ENCODE data around the gene PDZRN4.

PDZRN4 gene

DNA sequence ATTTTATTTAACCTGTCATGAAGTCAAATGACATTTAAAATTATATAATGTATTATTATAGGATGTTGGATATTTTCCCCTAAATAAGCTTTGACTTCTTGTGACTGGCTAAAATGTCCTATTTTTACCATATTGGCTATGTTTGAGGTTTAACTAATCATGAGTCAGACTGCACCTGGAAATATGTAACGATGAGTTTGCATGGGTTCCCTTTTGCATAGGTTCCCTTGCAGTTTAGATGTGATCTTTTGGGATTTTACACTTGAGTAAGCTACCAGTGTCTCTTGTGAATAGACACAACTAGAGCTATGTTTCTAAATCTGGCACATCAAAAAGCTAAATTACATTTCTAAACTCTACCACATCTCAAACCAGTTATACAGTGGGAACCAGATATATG, 5.2 kb downstream of the PDZRN4 start:
- no peaks in the 10 kb centered on the region for H3K9me3 Mint-ChIP-seq
- peaks cover 6% of the 10 kb centered on the region for H3K4me1 Mint-ChIP-seq (ENCODE audit: low read depth)
- H3K36me3 Mint-ChIP-seq (ENCODE audit: low read depth): no peaks in the 10 kb centered on the region
- H3K27me3 Mint-ChIP-seq: peaks cover 22% of the 10 kb centered on the region
- no peak overlapping the region for H3K27ac Mint-ChIP-seq
- H3K4me3 Mint-ChIP-seq: no peak overlapping the region

DNA sequence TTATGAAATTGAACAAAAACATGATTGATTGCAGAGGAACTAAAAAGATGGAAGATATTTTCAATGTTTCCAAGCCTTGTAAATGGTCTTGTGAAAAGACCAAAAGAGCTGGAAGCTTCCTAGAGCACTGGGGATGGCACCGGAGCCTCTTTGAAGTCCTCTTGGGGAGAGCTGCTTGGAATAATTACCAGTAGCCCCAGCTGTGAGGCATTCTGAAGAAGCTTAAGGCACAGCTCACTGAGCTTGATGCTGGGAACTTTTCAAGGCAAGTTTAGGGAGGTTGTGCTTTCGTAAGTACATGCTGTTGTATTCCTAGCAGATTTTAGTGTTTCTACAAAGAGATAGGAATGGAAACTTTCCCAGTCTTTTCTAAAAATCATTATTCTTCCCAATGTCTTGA, 13.9 kb downstream of the PDZRN4 start:
- no peaks in the 10 kb centered on the region for H3K27me3 Mint-ChIP-seq
- H3K27ac Mint-ChIP-seq: no peak overlapping the region
- H3K4me3 Mint-ChIP-seq: no peak overlapping the region
- no peaks in the 10 kb centered on the region for H3K9me3 Mint-ChIP-seq
- H3K4me1 Mint-ChIP-seq (ENCODE audit: low read depth): no peaks in the 10 kb centered on the region
- no peaks in the 10 kb centered on the region for H3K36me3 Mint-ChIP-seq (ENCODE audit: low read depth)

DNA sequence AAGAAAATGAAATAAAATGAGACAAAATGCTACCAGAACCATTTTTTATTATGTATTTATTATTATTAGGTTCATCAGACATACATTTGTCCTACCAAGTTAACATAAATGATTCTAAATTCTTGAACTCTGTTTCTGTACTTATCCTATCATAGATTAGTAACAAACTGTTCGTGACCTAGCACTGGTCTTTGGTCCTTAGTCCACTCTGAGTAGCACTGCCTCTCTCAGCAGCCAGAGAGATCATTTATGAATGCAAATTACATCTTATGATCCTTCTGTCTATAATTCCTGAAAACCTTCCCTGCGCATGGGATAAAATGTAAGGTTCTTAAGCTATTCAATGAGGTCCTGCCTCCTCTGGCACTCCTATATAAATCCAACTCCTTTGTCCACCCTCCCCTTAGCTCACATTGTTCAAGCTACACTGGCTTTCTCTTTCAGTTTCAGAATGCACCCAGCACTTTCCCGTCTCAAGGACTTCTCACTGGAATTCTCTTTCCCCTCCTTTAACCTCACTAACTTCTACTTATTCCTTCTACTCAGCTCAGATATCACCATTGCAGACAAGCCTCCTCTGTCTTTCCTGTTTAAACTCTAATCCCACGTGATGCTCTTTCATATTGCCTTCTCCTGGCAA, 17.1 kb downstream of the PDZRN4 start:
- H3K27me3 Mint-ChIP-seq: no peaks in the 10 kb centered on the region
- H3K27ac Mint-ChIP-seq: no peak overlapping the region
- no peaks in the 10 kb centered on the region for H3K36me3 Mint-ChIP-seq (ENCODE audit: low read depth)
- no peaks in the 10 kb centered on the region for H3K9me3 Mint-ChIP-seq
- no peak overlapping the region for H3K4me3 Mint-ChIP-seq
- no peaks in the 10 kb centered on the region for H3K4me1 Mint-ChIP-seq (ENCODE audit: low read depth)

DNA sequence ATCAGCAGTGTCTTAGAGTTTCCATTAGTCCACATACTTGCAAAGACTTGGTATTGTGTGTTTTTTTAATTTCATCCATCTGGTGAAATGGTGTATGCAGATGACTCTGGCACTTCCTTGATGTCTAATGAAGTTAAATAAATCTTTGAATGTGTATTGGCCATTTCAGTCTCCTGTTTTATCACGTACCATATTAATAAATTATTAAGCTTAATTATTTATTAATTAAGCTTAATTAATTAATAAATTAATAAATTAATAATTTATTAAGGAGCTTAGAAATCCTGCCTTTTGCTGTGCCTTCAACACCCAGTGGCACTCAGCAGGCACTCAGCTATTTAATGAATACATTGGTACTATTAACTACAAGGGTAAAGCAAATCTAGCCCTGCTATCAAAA, 18.2 kb downstream of the PDZRN4 start:
- Mint-ChIP-seq H3K4me3 (no peak overlapping the region), H3K27ac (no peak overlapping the region), H3K4me1 (ENCODE audit: low read depth) (no peaks in the 10 kb centered on the region), H3K27me3 (no peaks in the 10 kb centered on the region), H3K36me3 (ENCODE audit: low read depth) (no peaks in the 10 kb centered on the region), H3K9me3 (no peaks in the 10 kb centered on the region)

DNA sequence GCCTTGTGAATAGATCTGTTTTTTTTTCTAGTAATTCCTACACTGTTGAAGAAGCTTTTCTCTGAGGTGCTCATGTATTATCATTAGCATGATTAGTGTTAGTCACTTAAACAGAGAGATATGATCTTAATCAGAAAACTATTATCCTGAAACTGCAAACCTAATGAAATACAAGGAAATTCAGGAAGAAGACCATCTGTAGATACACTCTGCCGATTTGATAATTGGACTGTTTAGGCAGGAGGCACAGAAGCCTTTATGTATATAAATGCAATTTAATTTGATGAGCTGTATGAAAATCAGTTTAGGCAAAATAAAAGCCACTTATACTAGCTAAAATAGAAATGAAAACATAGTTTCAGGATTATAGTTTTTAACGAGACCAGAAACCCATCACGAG, 23.3 kb downstream of the PDZRN4 start:
- H3K4me1 Mint-ChIP-seq (ENCODE audit: low read depth): no peaks in the 10 kb centered on the region
- H3K4me3 Mint-ChIP-seq: no peak overlapping the region
- no peaks in the 10 kb centered on the region for H3K36me3 Mint-ChIP-seq (ENCODE audit: low read depth)
- H3K27ac Mint-ChIP-seq: no peak overlapping the region
- H3K9me3 Mint-ChIP-seq: no peaks in the 10 kb centered on the region
- H3K27me3 Mint-ChIP-seq: peaks cover 4% of the 10 kb centered on the region

DNA sequence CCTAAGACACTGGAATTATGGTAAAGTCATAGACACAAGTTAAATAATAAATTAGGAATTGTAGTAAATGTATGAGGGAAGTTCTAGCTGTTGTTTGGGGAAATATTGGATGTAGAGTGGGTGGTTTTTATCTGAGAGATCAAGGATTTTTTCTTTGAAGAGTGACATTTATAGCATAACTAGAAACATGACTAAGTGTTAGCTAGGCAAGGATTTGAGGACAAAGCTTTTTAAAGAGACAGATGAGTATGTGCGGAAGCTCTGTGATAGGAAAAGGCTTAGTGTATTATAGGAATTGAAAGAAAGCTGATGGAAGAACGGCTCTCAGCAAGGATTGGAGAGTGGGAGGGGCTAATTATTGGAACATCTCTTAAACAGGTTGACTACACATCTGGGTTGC, 24.5 kb downstream of the PDZRN4 start:
- no peak overlapping the region for H3K4me3 Mint-ChIP-seq
- no peaks in the 10 kb centered on the region for H3K4me1 Mint-ChIP-seq (ENCODE audit: low read depth)
- H3K27me3 Mint-ChIP-seq: peaks cover 4% of the 10 kb centered on the region
- no peaks in the 10 kb centered on the region for H3K36me3 Mint-ChIP-seq (ENCODE audit: low read depth)
- H3K9me3 Mint-ChIP-seq: no peaks in the 10 kb centered on the region
- H3K27ac Mint-ChIP-seq: no peak overlapping the region

DNA sequence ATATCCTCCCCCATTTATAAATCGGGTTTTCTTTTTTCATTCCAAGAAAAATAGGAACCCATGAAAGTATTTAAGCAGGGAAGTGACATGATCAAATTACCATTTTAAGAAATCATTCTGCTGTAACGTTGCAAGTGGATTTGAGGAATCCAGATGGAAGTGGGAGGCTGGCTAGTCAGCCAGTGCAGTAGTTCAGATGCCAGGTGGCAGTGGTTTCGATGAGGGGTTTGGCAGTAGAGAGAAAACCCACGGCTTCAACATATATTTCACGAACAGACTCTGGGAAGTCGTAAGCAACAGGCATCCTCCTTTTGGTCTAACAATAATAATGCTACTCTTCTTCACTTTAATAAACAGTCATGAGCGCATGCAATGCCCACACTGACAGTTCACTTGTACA, 25.0 kb downstream of the PDZRN4 start:
- Mint-ChIP-seq H3K27ac (no peak overlapping the region), H3K4me1 (ENCODE audit: low read depth) (no peaks in the 10 kb centered on the region), H3K36me3 (ENCODE audit: low read depth) (no peaks in the 10 kb centered on the region), H3K9me3 (no peaks in the 10 kb centered on the region), H3K27me3 (peaks cover 4% of the 10 kb centered on the region), H3K4me3 (no peak overlapping the region)

DNA sequence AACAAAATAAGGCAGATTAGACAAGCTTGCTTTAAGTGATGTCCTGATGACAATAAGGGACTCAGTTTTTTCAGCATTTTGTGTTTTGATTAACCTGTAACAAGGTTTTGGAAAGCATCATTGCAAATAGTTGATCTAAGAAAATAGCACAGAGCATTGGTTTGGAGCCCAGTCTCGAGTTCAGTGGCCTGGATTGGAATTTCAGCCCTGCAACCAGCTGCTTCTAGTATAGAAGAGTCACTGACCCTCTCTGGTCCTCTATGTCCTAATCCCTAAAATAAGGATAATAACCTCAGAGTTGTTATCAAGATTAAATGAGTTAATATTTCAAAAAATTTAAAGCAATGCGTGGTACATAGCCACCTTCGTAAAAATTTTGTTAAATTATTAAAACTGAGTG, 25.5 kb downstream of the PDZRN4 start:
- Mint-ChIP-seq H3K9me3 (no peaks in the 10 kb centered on the region), H3K27ac (no peak overlapping the region), H3K4me3 (no peak overlapping the region), H3K36me3 (ENCODE audit: low read depth) (no peaks in the 10 kb centered on the region), H3K4me1 (ENCODE audit: low read depth) (no peaks in the 10 kb centered on the region), H3K27me3 (peaks cover 4% of the 10 kb centered on the region)

DNA sequence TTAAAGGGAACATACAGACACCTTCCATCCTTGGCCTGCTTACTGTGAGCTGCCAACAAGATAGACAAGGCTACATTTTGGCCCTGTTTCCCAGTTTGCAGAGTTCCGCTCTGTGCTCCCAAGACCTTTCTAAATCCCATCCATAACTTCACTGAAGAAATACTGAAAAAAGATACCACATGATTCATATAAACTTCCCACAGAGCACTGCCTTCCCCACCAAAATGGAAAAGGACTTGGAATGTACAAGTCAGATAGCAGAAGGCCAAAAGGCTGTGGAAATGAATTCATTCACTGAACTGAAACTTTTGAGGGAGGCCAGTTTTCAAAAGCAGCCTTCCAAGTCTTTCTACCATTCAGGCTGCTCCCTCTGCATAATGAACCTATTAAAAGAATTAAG, 29.6 kb downstream of the PDZRN4 start:
- no peaks in the 10 kb centered on the region for H3K36me3 Mint-ChIP-seq (ENCODE audit: low read depth)
- no peak overlapping the region for H3K4me3 Mint-ChIP-seq
- H3K9me3 Mint-ChIP-seq: no peaks in the 10 kb centered on the region
- no peaks in the 10 kb centered on the region for H3K4me1 Mint-ChIP-seq (ENCODE audit: low read depth)
- peaks cover 4% of the 10 kb centered on the region for H3K27me3 Mint-ChIP-seq
- no peak overlapping the region for H3K27ac Mint-ChIP-seq

DNA sequence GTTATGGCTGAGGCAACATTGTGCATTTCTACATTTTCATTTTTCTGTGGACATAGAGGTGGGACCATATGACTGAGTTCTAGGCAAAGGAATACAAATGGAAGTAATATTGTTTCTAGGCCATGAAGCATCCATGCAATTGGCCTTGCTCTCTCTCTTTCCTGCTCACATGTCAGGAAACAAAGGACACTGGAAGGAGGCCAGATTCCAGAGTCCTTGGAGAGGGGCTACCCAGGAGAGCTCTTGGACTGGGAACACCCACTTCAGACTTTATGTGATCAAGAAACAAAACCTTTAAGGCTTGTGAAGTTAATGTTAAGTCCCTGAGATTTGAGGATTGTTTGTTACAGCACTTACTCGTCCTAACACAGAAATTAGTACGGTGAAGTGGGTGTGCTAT, 32.8 kb downstream of the PDZRN4 start:
- no peaks in the 10 kb centered on the region for H3K9me3 Mint-ChIP-seq
- no peaks in the 10 kb centered on the region for H3K4me1 Mint-ChIP-seq (ENCODE audit: low read depth)
- no peaks in the 10 kb centered on the region for H3K27me3 Mint-ChIP-seq
- no peak overlapping the region for H3K4me3 Mint-ChIP-seq
- no peaks in the 10 kb centered on the region for H3K36me3 Mint-ChIP-seq (ENCODE audit: low read depth)
- H3K27ac Mint-ChIP-seq: no peak overlapping the region

DNA sequence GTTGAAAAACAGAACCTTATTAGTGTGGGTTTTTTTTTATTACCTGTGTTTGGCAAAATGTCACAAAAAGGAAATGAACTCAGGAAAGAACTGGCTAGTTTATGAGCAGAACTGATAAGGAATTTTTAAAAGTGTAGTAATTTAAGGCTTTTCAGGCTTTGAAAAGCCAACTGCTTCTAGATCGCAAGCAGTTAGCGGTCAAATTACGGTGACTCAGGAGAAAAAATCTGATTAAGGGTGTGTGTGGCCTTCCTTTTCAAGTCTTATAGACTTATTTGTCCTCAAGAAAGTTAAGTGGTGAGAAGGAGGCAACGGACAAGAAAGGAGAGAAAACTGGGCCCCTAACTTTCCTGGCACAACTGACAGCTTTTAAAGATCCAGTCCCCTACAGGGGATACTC, 33.4 kb downstream of the PDZRN4 start:
- no peaks in the 10 kb centered on the region for H3K9me3 Mint-ChIP-seq
- no peaks in the 10 kb centered on the region for H3K4me1 Mint-ChIP-seq (ENCODE audit: low read depth)
- H3K27me3 Mint-ChIP-seq: no peaks in the 10 kb centered on the region
- H3K4me3 Mint-ChIP-seq: no peak overlapping the region
- H3K36me3 Mint-ChIP-seq (ENCODE audit: low read depth): no peaks in the 10 kb centered on the region
- no peak overlapping the region for H3K27ac Mint-ChIP-seq

DNA sequence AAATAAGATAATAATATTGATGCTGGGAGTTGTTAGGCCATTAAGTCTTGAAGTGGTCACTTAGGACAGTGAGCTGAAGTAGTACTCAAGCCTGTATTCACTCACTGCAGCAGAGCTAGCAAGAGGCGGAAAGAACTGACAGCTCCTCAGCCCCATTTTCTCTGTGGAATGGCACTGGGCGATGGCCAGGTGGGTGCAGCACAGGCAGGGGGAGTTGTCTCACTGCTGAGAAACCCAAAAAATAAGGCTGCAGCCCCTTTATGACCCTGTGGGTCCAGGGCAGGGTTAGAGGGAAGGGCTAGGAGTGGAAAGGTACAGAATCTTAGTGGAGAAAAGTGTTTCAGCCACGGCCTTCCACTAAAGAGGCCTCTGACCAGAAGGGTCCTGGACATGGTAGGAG, 35.5 kb downstream of the PDZRN4 start:
- Mint-ChIP-seq H3K4me3 (no peak overlapping the region), H3K9me3 (no peaks in the 10 kb centered on the region), H3K36me3 (ENCODE audit: low read depth) (no peaks in the 10 kb centered on the region), H3K27me3 (no peaks in the 10 kb centered on the region), H3K27ac (no peak overlapping the region), H3K4me1 (ENCODE audit: low read depth) (peaks cover 3% of the 10 kb centered on the region)

DNA sequence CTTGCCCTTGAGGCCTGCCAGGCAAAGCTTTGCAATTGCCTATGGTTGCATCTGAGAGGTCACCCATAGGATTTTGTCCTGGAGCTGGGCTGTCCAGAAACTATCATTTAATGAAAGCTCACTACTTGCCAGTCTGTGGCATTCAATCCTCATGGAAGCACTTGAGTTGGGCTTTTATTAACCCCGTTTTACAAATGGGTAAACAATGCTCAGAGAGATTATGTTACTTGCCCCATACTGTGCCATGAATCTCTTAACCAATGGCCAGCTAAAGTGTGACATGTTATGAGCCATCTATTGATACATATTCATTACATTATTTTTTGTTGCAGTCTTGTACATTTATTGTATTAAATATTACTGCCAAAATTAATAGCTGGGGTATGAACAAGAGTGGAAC, 35.9 kb downstream of the PDZRN4 start:
- Mint-ChIP-seq H3K9me3 (no peaks in the 10 kb centered on the region), H3K36me3 (ENCODE audit: low read depth) (no peaks in the 10 kb centered on the region), H3K27me3 (no peaks in the 10 kb centered on the region), H3K4me1 (ENCODE audit: low read depth) (peaks cover 3% of the 10 kb centered on the region), H3K4me3 (no peak overlapping the region), H3K27ac (no peak overlapping the region)

DNA sequence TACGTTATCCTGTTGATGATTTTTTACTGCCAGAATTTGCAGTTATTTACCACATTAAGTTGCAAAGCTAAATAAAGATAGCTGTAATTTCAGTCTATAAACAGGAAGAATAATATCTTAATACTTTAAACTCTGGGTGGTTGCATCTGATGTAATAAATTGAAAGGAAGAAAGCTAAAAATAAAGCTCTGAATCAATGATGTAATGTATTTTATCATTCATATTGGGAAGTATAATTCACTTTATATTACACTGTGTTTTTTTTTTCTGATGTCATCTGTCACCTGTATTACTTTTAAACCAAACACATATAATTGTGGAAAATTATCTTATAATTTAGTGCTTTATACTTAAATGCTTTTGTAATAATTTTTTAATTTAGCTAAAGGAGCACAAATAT, 37.1 kb downstream of the PDZRN4 start:
- Mint-ChIP-seq H3K27ac (no peak overlapping the region), H3K27me3 (no peaks in the 10 kb centered on the region), H3K4me3 (no peak overlapping the region), H3K9me3 (no peaks in the 10 kb centered on the region), H3K4me1 (ENCODE audit: low read depth) (peaks cover 3% of the 10 kb centered on the region), H3K36me3 (ENCODE audit: low read depth) (no peaks in the 10 kb centered on the region)

DNA sequence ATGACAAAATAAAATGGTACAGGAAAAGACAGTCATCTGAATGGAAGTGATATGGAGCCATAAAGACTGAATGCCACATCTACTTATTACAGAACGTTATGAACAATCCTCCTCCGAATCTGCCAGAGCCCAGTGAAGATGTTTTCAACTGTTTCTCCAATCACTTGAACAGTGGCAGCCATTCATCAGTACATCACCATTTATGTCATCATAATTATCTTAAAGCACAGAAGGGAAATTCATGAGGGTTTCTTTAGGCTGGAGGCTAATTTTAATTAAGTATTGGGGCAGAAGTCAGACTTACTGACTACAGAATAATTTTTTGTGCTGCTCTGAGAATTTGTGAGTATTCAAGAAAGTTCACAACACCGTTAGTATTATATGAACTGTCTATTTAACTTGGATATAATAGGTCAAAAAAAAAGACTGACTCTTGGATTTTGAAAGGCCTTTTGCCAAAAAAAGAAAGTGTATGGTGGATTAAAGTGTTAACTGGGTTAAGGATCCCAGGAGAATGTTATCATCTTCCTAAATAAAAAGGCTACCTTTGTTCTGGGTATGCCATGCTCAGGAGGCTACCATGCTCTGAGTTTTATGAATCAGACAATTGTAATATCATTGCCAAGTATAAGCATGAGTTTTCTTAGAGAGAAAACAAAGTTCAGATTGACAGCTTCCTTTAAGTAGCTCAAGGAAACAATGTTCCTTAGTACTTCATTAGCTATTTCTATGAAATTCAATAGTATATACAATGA, 40.1 kb downstream of the PDZRN4 start:
- Mint-ChIP-seq H3K4me3 (no peak overlapping the region), H3K4me1 (ENCODE audit: low read depth) (peaks cover 3% of the 10 kb centered on the region), H3K27me3 (no peaks in the 10 kb centered on the region), H3K36me3 (ENCODE audit: low read depth) (no peaks in the 10 kb centered on the region), H3K9me3 (no peaks in the 10 kb centered on the region), H3K27ac (no peak overlapping the region)

DNA sequence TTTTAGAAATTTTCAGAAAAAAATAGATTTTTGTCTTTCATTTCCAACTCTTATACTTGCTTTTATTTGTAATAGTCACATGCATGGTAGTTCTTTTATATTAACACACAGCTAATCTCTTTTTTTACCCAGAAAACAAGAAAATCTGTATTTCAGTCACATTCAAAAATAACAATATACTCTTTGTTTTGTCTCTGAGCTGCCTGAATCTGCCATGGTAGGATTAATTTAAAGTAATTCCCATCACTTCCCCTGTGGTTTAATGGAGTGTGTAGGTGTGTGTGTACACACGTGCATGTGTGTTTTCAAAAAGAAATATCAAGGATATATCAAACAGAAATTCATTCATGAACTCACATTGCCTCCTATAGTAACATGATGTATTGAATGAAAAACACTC, 42.6 kb downstream of the PDZRN4 start:
- Mint-ChIP-seq H3K4me3 (no peak overlapping the region), H3K27ac (no peak overlapping the region)

More for the DNA sequence above, 42.6 kb downstream of the PDZRN4 start:
- Mint-ChIP-seq H3K9me3 (no peaks in the 10 kb centered on the region), H3K36me3 (ENCODE audit: low read depth) (no peaks in the 10 kb centered on the region), H3K27me3 (no peaks in the 10 kb centered on the region), H3K4me1 (ENCODE audit: low read depth) (peaks cover 3% of the 10 kb centered on the region)

Data from stimulated activated naive CD8-positive, alpha-beta T cell treated with anti-CD3 and anti-CD28 coated beads, Interleukin-15, Interleukin-2, amounts not matched to agents 100 ng/mL and 50 ng/mL, for 24 hours (primary cell).